ENCODE results near the gene CAMTA1. TPM values are rescaled to one million over a fixed set of nuclear protein-coding genes. Genes with fewer than 3 reads are reported as not detected.

Gene CAMTA1
- total and polyA plus RNA-seq, 3 experiments from 2014 or later, result 60.2 to 79.0 (median 61.7) TPM

GRCh38 chr1:7006996-7007871 is 222.0 kb downstream of the CAMTA1 start:
- H3K4me1 Mint-ChIP-seq, result no peaks in the 10 kb centered on the region
- Histone ChIP-seq H3K4me3 (ENCODE audit: low read length) (no peak overlapping the region), H3K27me3 (ENCODE audit: insufficient read depth, low read length, poor library complexity, severe bottlenecking) (no peaks in the 10 kb centered on the region), H3K9me3 (ENCODE audit: low read length) (no peaks in the 10 kb centered on the region), H3K36me3 (ENCODE audit: insufficient read depth, low read length) (no peaks in the 10 kb centered on the region), H3K4me1 (ENCODE audit: insufficient read depth, low read length) (no peaks in the 10 kb centered on the region), H3K27ac (ENCODE audit: low read depth, low read length) (no peak overlapping the region)
- no peaks in the 10 kb centered on the region for H3K9me3 Mint-ChIP-seq
- ChIA-PET CTCF (no interaction called here), POLR2A (no interaction called here)
- H3K27ac Mint-ChIP-seq, result no peak overlapping the region
- H3K4me3 Mint-ChIP-seq, result no peak overlapping the region
- no peak for DNase-seq
- no peaks in the 10 kb centered on the region for H3K36me3 Mint-ChIP-seq
- H3K27me3 Mint-ChIP-seq, result peaks cover 7 to 24% of the 10 kb centered on the region in 2 donors

- H3K27me3 Mint-ChIP-seq, result peaks cover 7 to 23% of the 10 kb centered on the region in 2 donors
- H3K36me3 ChIP-seq (ENCODE audit: insufficient read depth, low read length), result no peaks in the 10 kb centered on the region
- CTCF ChIA-PET, result no interaction called here
- H3K4me3 ChIP-seq (ENCODE audit: low read length), result no peak overlapping the region
- H3K36me3 Mint-ChIP-seq, result no peaks in the 10 kb centered on the region
- no peaks in the 10 kb centered on the region for H3K4me1 Mint-ChIP-seq
- H3K9me3 ChIP-seq (ENCODE audit: low read length), result no peaks in the 10 kb centered on the region
- no peaks in the 10 kb centered on the region for H3K4me1 ChIP-seq (ENCODE audit: insufficient read depth, low read length)
- POLR2A ChIA-PET, result no interaction called here
- H3K4me3 Mint-ChIP-seq, result no peak overlapping the region
- no peak for DNase-seq
- H3K9me3 Mint-ChIP-seq, result no peaks in the 10 kb centered on the region
- H3K27me3 ChIP-seq (ENCODE audit: insufficient read depth, low read length, poor library complexity, severe bottlenecking), result no peaks in the 10 kb centered on the region
- H3K27ac Mint-ChIP-seq, result no peak overlapping the region
- no peak overlapping the region for H3K27ac ChIP-seq (ENCODE audit: low read depth, low read length)
These were observed 222.6 kb downstream of the CAMTA1 start for GRCh38 chr1:7007902-7008301.

- Histone ChIP-seq H3K27ac (ENCODE audit: low read depth, low read length) (no peak overlapping the region), H3K4me1 (ENCODE audit: insufficient read depth, low read length) (no peaks in the 10 kb centered on the region), H3K9me3 (ENCODE audit: low read length) (no peaks in the 10 kb centered on the region), H3K4me3 (ENCODE audit: low read length) (no peak overlapping the region), H3K27me3 (ENCODE audit: insufficient read depth, low read length, poor library complexity, severe bottlenecking) (no peaks in the 10 kb centered on the region), H3K36me3 (ENCODE audit: insufficient read depth, low read length) (no peaks in the 10 kb centered on the region)
- CTCF ChIA-PET, result no interaction called here
- POLR2A ChIA-PET, result no interaction called here
- Mint-ChIP-seq H3K4me1 (no peaks in the 10 kb centered on the region), H3K27me3 (peaks cover 7 to 24% of the 10 kb centered on the region in 2 donors), H3K36me3 (no peaks in the 10 kb centered on the region), H3K4me3 (no peak overlapping the region), H3K27ac (no peak overlapping the region), H3K9me3 (no peaks in the 10 kb centered on the region)
- DNase-seq, result no peak
These were observed 223.1 kb downstream of the CAMTA1 start for GRCh38 chr1:7008331-7008730.

- Histone ChIP-seq H3K27me3 (ENCODE audit: insufficient read depth, low read length, poor library complexity, severe bottlenecking) (no peaks in the 10 kb centered on the region), H3K4me1 (ENCODE audit: insufficient read depth, low read length) (no peaks in the 10 kb centered on the region), H3K4me3 (ENCODE audit: low read length) (no peak overlapping the region), H3K36me3 (ENCODE audit: insufficient read depth, low read length) (no peaks in the 10 kb centered on the region), H3K27ac (ENCODE audit: low read depth, low read length) (no peak overlapping the region), H3K9me3 (ENCODE audit: low read length) (no peaks in the 10 kb centered on the region)
- no peaks in the 10 kb centered on the region for H3K36me3 Mint-ChIP-seq
- no peak overlapping the region for H3K27ac Mint-ChIP-seq
- POLR2A ChIA-PET, result no interaction called here
- CTCF ChIA-PET, result no interaction called here
- H3K27me3 Mint-ChIP-seq, result peaks cover 7 to 24% of the 10 kb centered on the region in 2 donors
- H3K9me3 Mint-ChIP-seq, result no peaks in the 10 kb centered on the region
- no peaks in the 10 kb centered on the region for H3K4me1 Mint-ChIP-seq
- no peak for DNase-seq
- H3K4me3 Mint-ChIP-seq, result no peak overlapping the region
These were observed 223.9 kb downstream of the CAMTA1 start for GRCh38 chr1:7008975-7009740.

GRCh38 chr1:7009741-7010525 is 224.7 kb downstream of the CAMTA1 start:
- H3K9me3 ChIP-seq (ENCODE audit: low read length), result no peaks in the 10 kb centered on the region
- ChIA-PET CTCF (interaction anchor here (1.1 kb wide), 1 partner anchor 33 kb away, joined by 3 read pairs; no protein-coding TSS in a partner anchor), POLR2A (no interaction called here)
- no peaks in the 10 kb centered on the region for H3K36me3 ChIP-seq (ENCODE audit: insufficient read depth, low read length)
- peaks cover 8 to 20% of the 10 kb centered on the region in 2 donors for H3K27me3 Mint-ChIP-seq
- H3K4me3 Mint-ChIP-seq, result no peak overlapping the region
- H3K9me3 Mint-ChIP-seq, result no peaks in the 10 kb centered on the region
- H3K27me3 ChIP-seq (ENCODE audit: insufficient read depth, low read length, poor library complexity, severe bottlenecking), result no peaks in the 10 kb centered on the region
- DNase-seq, result no peak
- no peak overlapping the region for H3K27ac ChIP-seq (ENCODE audit: low read depth, low read length)
- H3K27ac Mint-ChIP-seq, result no peak overlapping the region
- no peaks in the 10 kb centered on the region for H3K4me1 Mint-ChIP-seq
- no peaks in the 10 kb centered on the region for H3K4me1 ChIP-seq (ENCODE audit: insufficient read depth, low read length)
- H3K36me3 Mint-ChIP-seq, result no peaks in the 10 kb centered on the region
- no peak overlapping the region for H3K4me3 ChIP-seq (ENCODE audit: low read length)

GRCh38 chr1:7010534-7011200 is 225.4 kb downstream of the CAMTA1 start:
- DNase-seq, result no peak
- ChIA-PET CTCF (interaction anchor here (1.1 kb wide), 1 partner anchor 32 kb away, joined by 3 read pairs; no protein-coding TSS in a partner anchor), POLR2A (no interaction called here)
- H3K27me3 ChIP-seq (ENCODE audit: insufficient read depth, low read length, poor library complexity, severe bottlenecking), result no peaks in the 10 kb centered on the region
- peaks cover 10 to 19% of the 10 kb centered on the region in 2 donors for H3K27me3 Mint-ChIP-seq
- no peak overlapping the region for H3K27ac Mint-ChIP-seq
- H3K4me3 Mint-ChIP-seq, result no peak overlapping the region
- no peaks in the 10 kb centered on the region for H3K36me3 ChIP-seq (ENCODE audit: insufficient read depth, low read length)
- H3K4me3 ChIP-seq (ENCODE audit: low read length), result no peak overlapping the region
- H3K9me3 Mint-ChIP-seq, result no peaks in the 10 kb centered on the region
- no peaks in the 10 kb centered on the region for H3K4me1 Mint-ChIP-seq
- H3K9me3 ChIP-seq (ENCODE audit: low read length), result no peaks in the 10 kb centered on the region
- no peaks in the 10 kb centered on the region for H3K4me1 ChIP-seq (ENCODE audit: insufficient read depth, low read length)
- no peak overlapping the region for H3K27ac ChIP-seq (ENCODE audit: low read depth, low read length)
- no peaks in the 10 kb centered on the region for H3K36me3 Mint-ChIP-seq

- CTCF ChIA-PET, result no interaction called here
- H3K27ac Mint-ChIP-seq, result no peak overlapping the region
These were observed 226.6 kb downstream of the CAMTA1 start for GRCh38 chr1:7011826-7012225.

More at GRCh38 chr1:7011826-7012225, 226.6 kb downstream of the CAMTA1 start:
- H3K9me3 Mint-ChIP-seq, result no peaks in the 10 kb centered on the region
- peaks cover 13 to 17% of the 10 kb centered on the region in 2 donors for H3K27me3 Mint-ChIP-seq
- H3K27me3 ChIP-seq (ENCODE audit: insufficient read depth, low read length, poor library complexity, severe bottlenecking), result peaks cover 3% of the 10 kb centered on the region
- DNase-seq, result no peak
- H3K36me3 ChIP-seq (ENCODE audit: insufficient read depth, low read length), result no peaks in the 10 kb centered on the region
- no peaks in the 10 kb centered on the region for H3K4me1 ChIP-seq (ENCODE audit: insufficient read depth, low read length)
- H3K36me3 Mint-ChIP-seq, result no peaks in the 10 kb centered on the region
- H3K4me3 Mint-ChIP-seq, result no peak overlapping the region
- H3K4me3 ChIP-seq (ENCODE audit: low read length), result no peak overlapping the region
- POLR2A ChIA-PET, result no interaction called here
- H3K4me1 Mint-ChIP-seq, result no peaks in the 10 kb centered on the region
- no peak overlapping the region for H3K27ac ChIP-seq (ENCODE audit: low read depth, low read length)
- H3K9me3 ChIP-seq (ENCODE audit: low read length), result no peaks in the 10 kb centered on the region

Data from CD8-positive, alpha-beta memory T cell (primary cell).